ENCODE measurements around the gene PACRG.

GRCh38 chr6:162721404-162721687 lies 6.4 kb upstream of the PACRG start:
- TF ChIP-seq SP2 (IDR thresholded peaks at IDR 0.05; ENCODE audit: low read length), result no peak
- no peak for TF ChIP-seq RXRA (IDR thresholded peaks at IDR 0.05; ENCODE audit: insufficient read depth, low read depth, low read length)
- TF ChIP-seq CTCF (IDR thresholded peaks at IDR 0.05; ENCODE audit: control extremely low read depth in 1 of 3, insufficient read depth in 1 of 3, low read depth in 1 of 3, low read length in 3 of 3), result no peak
- no peak for TF ChIP-seq EZH2 (IDR thresholded peaks at IDR 0.05; ENCODE audit: low read depth, low read length, severe bottlenecking)
- TF ChIP-seq CHD7 (IDR thresholded peaks at IDR 0.05; ENCODE audit: insufficient replicate concordance, low read length), result no peak
- TF ChIP-seq POLR2A (IDR thresholded peaks at IDR 0.05; ENCODE audit: control extremely low read depth in 1 of 2, low read depth in 2 of 2, low read length in 2 of 2), result no peak
- TF ChIP-seq BCL11A (IDR thresholded peaks at IDR 0.05; ENCODE audit: low read depth in 2 of 2, low read length in 2 of 2), result no peak
- no peak for TF ChIP-seq CEBPB (IDR thresholded peaks at IDR 0.05; ENCODE audit: low read depth, low read length)
- no peak for TF ChIP-seq HDAC6 (IDR thresholded peaks at IDR 0.05; ENCODE audit: low read depth, low read length)
- TF ChIP-seq SRF (IDR thresholded peaks at IDR 0.05; ENCODE audit: low read depth, low read length), result no peak
- no peak for TF ChIP-seq RAD21 (IDR thresholded peaks at IDR 0.05 in 1 of 2, conservative IDR thresholded peaks at IDR 0.05 in 1 of 2; ENCODE audit: low read depth in 2 of 2, low read length in 2 of 2)
- TF ChIP-seq JUN (IDR thresholded peaks at IDR 0.05; ENCODE audit: low read depth, low read length), result no peak
- no peak for TF ChIP-seq JUND (IDR thresholded peaks at IDR 0.05; ENCODE audit: low read length)
- no peak for TF ChIP-seq POLR2AphosphoS5 (IDR thresholded peaks at IDR 0.05; ENCODE audit: low read depth, low read length)
